ENCODE data around the gene CMTM4. TPM values are rescaled to one million over a fixed set of nuclear protein-coding genes. Genes with fewer than 3 reads are reported as not detected.

Gene CMTM4
- total RNA-seq, 1 experiment from 2014 or later = 77.8 TPM

DNA sequence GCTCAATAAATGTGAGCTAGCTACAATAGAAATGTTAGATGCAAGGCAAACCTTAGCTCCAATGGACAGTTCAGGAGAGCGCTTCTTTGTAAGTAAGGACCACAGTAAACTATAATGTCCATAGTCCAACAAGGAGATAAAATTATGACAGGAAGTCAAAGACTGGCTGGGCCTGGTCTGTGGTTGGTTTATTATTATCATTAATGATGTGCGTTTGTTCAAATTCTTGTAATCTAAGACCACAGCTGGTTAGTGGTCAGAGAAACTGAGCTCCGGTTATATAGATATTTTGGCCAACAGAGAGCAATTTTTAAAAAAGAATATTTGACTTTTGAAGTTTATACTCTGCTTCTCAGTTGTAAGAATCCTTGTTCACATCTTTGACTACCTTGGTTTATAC, 122.0 kb downstream of the CMTM4 start:
- no peak for ATAC-seq

More for the DNA sequence above, 122.0 kb downstream of the CMTM4 start:
- Histone ChIP-seq H2AFZ (ENCODE audit: low read depth, low read length, poor library complexity, severe bottlenecking) (no peak overlapping the region), H3K27ac (ENCODE audit: low read depth, low read length) (no peak overlapping the region), H3K9me3 (ENCODE audit: control insufficient read depth in 1 of 2, insufficient read depth in 1 of 2, low read depth in 1 of 2, low read length in 2 of 2) (no peaks in the 10 kb centered on the region), H4K20me1 (ENCODE audit: insufficient read depth) (no peaks in the 10 kb centered on the region), H3K9ac (ENCODE audit: low read length) (no peak overlapping the region), H3K9me2 (ENCODE audit: insufficient read depth) (no peaks in the 10 kb centered on the region), H3K4me2 (ENCODE audit: low read length) (no peak overlapping the region), H3K27me3 (ENCODE audit: insufficient read depth, low read length) (no peaks in the 10 kb centered on the region), H3K79me2 (ENCODE audit: insufficient read depth, low read length) (no peaks in the 10 kb centered on the region), H3K36me3 (ENCODE audit: control insufficient read depth in 1 of 2, insufficient read depth in 2 of 2, low read length in 2 of 2) (no peaks in the 10 kb centered on the region), H3K4me3 (replicated peaks in 1 of 2; ENCODE audit: low read depth in 1 of 2, low read length in 2 of 2) (no peak overlapping the region), H3K4me1 (ENCODE audit: control insufficient read depth in 1 of 2, insufficient read depth in 2 of 2, low read length in 2 of 2) (peaks cover 0 to 9% of the 10 kb centered on the region in 2 experiments; a peak in 3 of 4 replicates)
- BruUV-seq (replicated peaks) = no TSS peak
- DNase-seq (ENCODE audit: low read depth, low spot score) = no peak
- RAD21 ChIA-PET (ENCODE audit: low non-redundant PET in 1 of 2, low total read pairs in 2 of 2, uncharacterized antibody in 2 of 2, unreplicated experiment in 2 of 2) = no interaction called here
- intact Hi-C loops (cut with micrococcal nuclease) = no loop called here
- CTCF ChIA-PET = no interaction called here
- no peak for TF ChIP-seq ZNF274 (IDR thresholded peaks at IDR 0.05; ENCODE audit: low read depth, low read length)
- no peak for TF ChIP-seq SRF (IDR thresholded peaks at IDR 0.05; ENCODE audit: low read depth)
- no peak for TF ChIP-seq RAD21 (IDR thresholded peaks at IDR 0.05; ENCODE audit: low read depth)
- TF ChIP-seq EZH2 (IDR thresholded peaks at IDR 0.05) = no peak
- TF ChIP-seq, protein P1, sequence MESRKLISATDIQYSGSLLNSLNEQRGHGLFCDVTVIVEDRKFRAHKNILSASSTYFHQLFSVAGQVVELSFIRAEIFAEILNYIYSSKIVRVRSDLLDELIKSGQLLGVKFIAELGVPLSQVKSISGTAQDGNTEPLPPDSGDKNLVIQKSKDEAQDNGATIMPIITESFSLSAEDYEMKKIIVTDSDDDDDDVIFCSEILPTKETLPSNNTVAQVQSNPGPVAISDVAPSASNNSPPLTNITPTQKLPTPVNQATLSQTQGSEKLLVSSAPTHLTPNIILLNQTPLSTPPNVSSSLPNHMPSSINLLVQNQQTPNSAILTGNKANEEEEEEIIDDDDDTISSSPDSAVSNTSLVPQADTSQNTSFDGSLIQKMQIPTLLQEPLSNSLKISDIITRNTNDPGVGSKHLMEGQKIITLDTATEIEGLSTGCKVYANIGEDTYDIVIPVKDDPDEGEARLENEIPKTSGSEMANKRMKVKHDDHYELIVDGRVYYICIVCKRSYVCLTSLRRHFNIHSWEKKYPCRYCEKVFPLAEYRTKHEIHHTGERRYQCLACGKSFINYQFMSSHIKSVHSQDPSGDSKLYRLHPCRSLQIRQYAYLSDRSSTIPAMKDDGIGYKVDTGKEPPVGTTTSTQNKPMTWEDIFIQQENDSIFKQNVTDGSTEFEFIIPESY (IDR thresholded peaks at IDR 0.05; ENCODE audit: extremely low read depth, insufficient replicate concordance, low read length) = no peak
- no peak for TF ChIP-seq POLR2AphosphoS5 (IDR thresholded peaks at IDR 0.05; ENCODE audit: low read depth, low read length)
- no peak for TF ChIP-seq EGR1 (IDR thresholded peaks at IDR 0.05; ENCODE audit: low read depth)
- TF ChIP-seq, protein P2, sequence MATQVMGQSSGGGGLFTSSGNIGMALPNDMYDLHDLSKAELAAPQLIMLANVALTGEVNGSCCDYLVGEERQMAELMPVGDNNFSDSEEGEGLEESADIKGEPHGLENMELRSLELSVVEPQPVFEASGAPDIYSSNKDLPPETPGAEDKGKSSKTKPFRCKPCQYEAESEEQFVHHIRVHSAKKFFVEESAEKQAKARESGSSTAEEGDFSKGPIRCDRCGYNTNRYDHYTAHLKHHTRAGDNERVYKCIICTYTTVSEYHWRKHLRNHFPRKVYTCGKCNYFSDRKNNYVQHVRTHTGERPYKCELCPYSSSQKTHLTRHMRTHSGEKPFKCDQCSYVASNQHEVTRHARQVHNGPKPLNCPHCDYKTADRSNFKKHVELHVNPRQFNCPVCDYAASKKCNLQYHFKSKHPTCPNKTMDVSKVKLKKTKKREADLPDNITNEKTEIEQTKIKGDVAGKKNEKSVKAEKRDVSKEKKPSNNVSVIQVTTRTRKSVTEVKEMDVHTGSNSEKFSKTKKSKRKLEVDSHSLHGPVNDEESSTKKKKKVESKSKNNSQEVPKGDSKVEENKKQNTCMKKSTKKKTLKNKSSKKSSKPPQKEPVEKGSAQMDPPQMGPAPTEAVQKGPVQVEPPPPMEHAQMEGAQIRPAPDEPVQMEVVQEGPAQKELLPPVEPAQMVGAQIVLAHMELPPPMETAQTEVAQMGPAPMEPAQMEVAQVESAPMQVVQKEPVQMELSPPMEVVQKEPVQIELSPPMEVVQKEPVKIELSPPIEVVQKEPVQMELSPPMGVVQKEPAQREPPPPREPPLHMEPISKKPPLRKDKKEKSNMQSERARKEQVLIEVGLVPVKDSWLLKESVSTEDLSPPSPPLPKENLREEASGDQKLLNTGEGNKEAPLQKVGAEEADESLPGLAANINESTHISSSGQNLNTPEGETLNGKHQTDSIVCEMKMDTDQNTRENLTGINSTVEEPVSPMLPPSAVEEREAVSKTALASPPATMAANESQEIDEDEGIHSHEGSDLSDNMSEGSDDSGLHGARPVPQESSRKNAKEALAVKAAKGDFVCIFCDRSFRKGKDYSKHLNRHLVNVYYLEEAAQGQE (IDR thresholded peaks at IDR 0.05; ENCODE audit: low read depth) = no peak
- no peak for TF ChIP-seq YY1 (IDR thresholded peaks at IDR 0.05; ENCODE audit: extremely low read depth, insufficient replicate concordance, low read depth, low read length)
- no peak for TF ChIP-seq SP1 (IDR thresholded peaks at IDR 0.05; ENCODE audit: low read depth)
- no peak for TF ChIP-seq ELF1 (IDR thresholded peaks at IDR 0.05; ENCODE audit: borderline replicate concordance, low read depth)
- no peak for TF ChIP-seq TCF7L2 (IDR thresholded peaks at IDR 0.05; ENCODE audit: borderline replicate concordance, extremely low read depth, insufficient read depth, insufficient read length)
- TF ChIP-seq, protein P3, sequence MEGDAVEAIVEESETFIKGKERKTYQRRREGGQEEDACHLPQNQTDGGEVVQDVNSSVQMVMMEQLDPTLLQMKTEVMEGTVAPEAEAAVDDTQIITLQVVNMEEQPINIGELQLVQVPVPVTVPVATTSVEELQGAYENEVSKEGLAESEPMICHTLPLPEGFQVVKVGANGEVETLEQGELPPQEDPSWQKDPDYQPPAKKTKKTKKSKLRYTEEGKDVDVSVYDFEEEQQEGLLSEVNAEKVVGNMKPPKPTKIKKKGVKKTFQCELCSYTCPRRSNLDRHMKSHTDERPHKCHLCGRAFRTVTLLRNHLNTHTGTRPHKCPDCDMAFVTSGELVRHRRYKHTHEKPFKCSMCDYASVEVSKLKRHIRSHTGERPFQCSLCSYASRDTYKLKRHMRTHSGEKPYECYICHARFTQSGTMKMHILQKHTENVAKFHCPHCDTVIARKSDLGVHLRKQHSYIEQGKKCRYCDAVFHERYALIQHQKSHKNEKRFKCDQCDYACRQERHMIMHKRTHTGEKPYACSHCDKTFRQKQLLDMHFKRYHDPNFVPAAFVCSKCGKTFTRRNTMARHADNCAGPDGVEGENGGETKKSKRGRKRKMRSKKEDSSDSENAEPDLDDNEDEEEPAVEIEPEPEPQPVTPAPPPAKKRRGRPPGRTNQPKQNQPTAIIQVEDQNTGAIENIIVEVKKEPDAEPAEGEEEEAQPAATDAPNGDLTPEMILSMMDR (IDR thresholded peaks at IDR 0.05 in 2 of 3, conservative IDR thresholded peaks at IDR 0.05 in 1 of 3; ENCODE audit: borderline replicate concordance in 1 of 3, insufficient read depth in 1 of 3, low read depth in 2 of 3, low read length in 2 of 3) = no peak
- POLR2A ChIA-PET = no interaction called here

Measured in HCT116 (cell line).